GM12891 (cell line): Measurements from ENCODE around the gene TIGAR.

Source experiments
- POLR2A ChIP-seq: IDR thresholded peaks from 2 replicates; pipeline ENCODE4 v1.6.1; 2011; ENCODE audit warnings: low read depth, low read length, control low read depth
- POLR2AphosphoS5 ChIP-seq: IDR thresholded peaks from 2 replicates; pipeline ENCODE4 v1.6.1; 2011; ENCODE audit warnings: low read depth, low read length, control low read depth
- SPI1 ChIP-seq: IDR thresholded peaks from 2 replicates; pipeline ENCODE4 v1.6.1; 2011; ENCODE audit warnings: low read depth, low read length, control low read depth

- TF ChIP-seq POLR2AphosphoS5 (no peak), SPI1 (no peak), POLR2A (no peak)
Observed at GRCh38 chr12:4288296-4289131, 32.5 kb upstream of the TIGAR start.
